Right atrium auricular region (tissue), 2 donors: Measurements from ENCODE around the gene FYCO1. TPM values are rescaled to one million over a fixed set of nuclear protein-coding genes. Genes with fewer than 3 reads are reported as not detected.
"Not testable (repeated sequence)": the region's sequence is repeated elsewhere in the genome, so short reads cannot be mapped to it uniquely, and the experiment has no call there.

Experiments used
- DNase-seq: peaks from one replicate; pipeline ENCODE4 v3.0.0-alpha.2; 2019; ENCODE audit warnings: low spot score
- H3K27ac ChIP-seq, 2 donors: fragments of 200-600 bp; sonication (generic); 1 replicate in 1 of 2; 2 replicates in 1 of 2; pipeline ENCODE4 v1.5.1; 2016 to 2019
- H3K27me3 ChIP-seq, 2 donors: fragments of 200-600 bp; sonication (generic); one replicate each; pipeline versions ENCODE4 v1.5.1 to v1.6.0; 2017 to 2019
- H3K36me3 ChIP-seq: fragments of 200-600 bp; sonication (generic); one replicate; pipeline ENCODE4 v1.5.1; 2016
- H3K4me1 ChIP-seq, 2 donors: fragments of 200-600 bp; sonication (generic); one replicate each; pipeline versions ENCODE4 v1.5.1 to v1.6.0; 2017 to 2019
- H3K4me3 ChIP-seq, 2 donors: fragments of 200-600 bp; sonication (generic); 1 replicate in 1 of 2; 2 replicates in 1 of 2; pipeline ENCODE4 v1.5.1; 2017 to 2019; ENCODE audit warnings: mild to moderate bottlenecking in 1 of 2, moderate library complexity in 1 of 2
- H3K9me3 ChIP-seq, 2 donors: fragments of 200-600 bp; sonication (generic); one replicate each; pipeline ENCODE4 v1.5.1; 2019
- CTCF ChIP-seq, 2 donors: fragments of 200-600 bp; sonication (generic); IDR thresholded peaks; one replicate each; pipeline ENCODE4 v1.5.1; 2019; ENCODE audit warnings: antibody characterized with exemption in 2 of 2
- total RNA-seq, 2 donors: library from RNA; depleted of rRNA; stranded (reverse); fragments of >200 nt; gene quantifications; one replicate each; pipeline ENCODE4 v1.1.0, GENCODE V29; 2016

FYCO1 gene
- total RNA-seq, 2 donors from 2014 or later: 67.2 to 116 TPM

- TF ChIP-seq CTCF (IDR thresholded peaks at IDR 0.05): no peak
- H3K27ac ChIP-seq: peak overlapping the region in 1 of 2 donors; percentile 72
Measured at GRCh38 chr3:46007280-46007679, 11.7 kb upstream of the FYCO1 start.

DNA sequence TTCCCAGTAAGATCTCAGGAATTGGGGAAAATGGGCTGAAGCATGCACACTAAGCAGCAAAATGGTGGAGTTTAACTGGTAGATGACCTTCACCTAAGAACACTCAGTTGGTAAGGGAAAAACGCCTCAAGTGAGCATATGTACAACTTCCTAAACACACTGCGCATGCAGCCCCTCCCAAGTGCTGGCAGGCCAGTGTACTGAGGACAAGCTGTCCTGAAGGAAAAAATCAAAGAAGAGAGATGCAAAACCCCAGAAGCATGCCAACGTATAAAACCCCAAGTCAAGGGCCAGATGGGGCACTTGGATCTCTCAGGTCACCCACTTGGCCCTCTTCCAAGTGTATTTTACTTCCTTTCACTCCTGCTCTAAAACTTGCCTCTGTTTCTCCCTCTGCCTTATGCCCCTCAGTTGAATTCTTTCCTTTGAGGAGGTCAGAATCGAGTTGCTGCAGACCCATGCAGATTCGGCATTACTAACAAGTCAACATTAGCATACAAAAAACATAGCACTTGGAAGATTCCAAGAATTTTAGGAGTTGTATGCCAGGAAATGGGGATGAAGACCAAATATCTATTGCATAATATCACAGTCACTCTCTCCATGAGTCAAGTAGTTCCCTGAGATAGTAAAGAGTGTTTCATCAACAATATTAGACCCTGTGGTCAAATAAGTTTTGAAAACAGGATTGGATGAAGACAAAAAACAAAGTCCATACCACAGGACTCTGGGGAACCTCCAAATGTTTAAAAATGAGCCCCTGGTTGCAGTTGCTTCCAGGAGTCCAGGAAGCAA is 10.8 kb upstream of the FYCO1 start:
- no peaks in the 10 kb centered on the region for H3K36me3 ChIP-seq
- H3K4me3 ChIP-seq: no peak overlapping the region
- peak overlapping the region; percentile 26 to 72 for H3K27ac ChIP-seq
- H3K27me3 ChIP-seq: no peaks in the 10 kb centered on the region
- H3K4me1 ChIP-seq: peaks cover 0 to 14% of the 10 kb centered on the region in 2 donors
- DNase-seq: no peak
- TF ChIP-seq CTCF (IDR thresholded peaks at IDR 0.05): no peak
- no peaks in the 10 kb centered on the region for H3K9me3 ChIP-seq

More at GRCh38 chr3:46007280-46007679, 11.7 kb upstream of the FYCO1 start:
- Histone ChIP-seq H3K27me3 (no peaks in the 10 kb centered on the region), H3K4me3 (no peak overlapping the region), H3K4me1 (peaks cover 0 to 14% of the 10 kb centered on the region in 2 donors), H3K9me3 (no peaks in the 10 kb centered on the region), H3K36me3 (no peaks in the 10 kb centered on the region)
- DNase-seq: no peak

- DNase-seq, H3K4me3 ChIP-seq, H3K27ac ChIP-seq, H3K9me3 ChIP-seq, H3K36me3 ChIP-seq, H3K27me3 ChIP-seq: not testable (repeated sequence)
- peaks cover 0 to 14% of the 10 kb centered on the region in 2 donors for H3K4me1 ChIP-seq
Measured at GRCh38 chr3:46003706-46004105, 8.1 kb upstream of the FYCO1 start.

DNA sequence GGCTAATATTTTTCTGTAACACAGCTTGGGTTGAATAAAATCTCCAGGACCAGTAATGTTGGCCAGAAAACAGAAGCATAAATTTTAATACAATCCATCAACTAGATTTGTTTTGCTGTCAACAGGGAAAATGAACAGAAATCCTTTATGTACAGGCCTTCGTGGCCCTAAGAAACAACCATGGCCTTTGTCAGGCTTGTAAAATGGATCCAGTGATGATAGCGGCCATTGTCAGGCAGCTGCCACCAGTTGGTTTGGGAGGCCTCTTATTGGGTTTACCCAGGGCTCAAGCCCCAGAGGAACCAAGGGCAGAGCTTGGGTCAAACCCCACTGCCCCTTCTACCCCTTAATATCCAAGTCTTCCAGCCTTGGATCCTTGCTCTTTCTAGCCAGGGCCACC is 5.6 kb upstream of the FYCO1 start:
- no peak for TF ChIP-seq CTCF (IDR thresholded peaks at IDR 0.05)
- H3K36me3 ChIP-seq: no peaks in the 10 kb centered on the region
- H3K4me3 ChIP-seq: no peak overlapping the region
- H3K9me3 ChIP-seq: no peaks in the 10 kb centered on the region
- H3K27ac ChIP-seq: no peak overlapping the region
- no peak for DNase-seq
- H3K27me3 ChIP-seq: no peaks in the 10 kb centered on the region
- peaks cover 0 to 5% of the 10 kb centered on the region in 2 donors for H3K4me1 ChIP-seq

- Histone ChIP-seq H3K36me3 (no peaks in the 10 kb centered on the region), H3K27me3 (no peaks in the 10 kb centered on the region), H3K9me3 (no peaks in the 10 kb centered on the region), H3K4me1 (peaks cover 0 to 25% of the 10 kb centered on the region in 2 donors), H3K4me3 (no peak overlapping the region), H3K27ac (no peak overlapping the region)
- no peak for TF ChIP-seq CTCF (IDR thresholded peaks at IDR 0.05)
- no peak for DNase-seq
Measured at GRCh38 chr3:45997942-45998341, 2.3 kb upstream of the FYCO1 start.

GRCh38 chr3:45997499-45997898 is 1.9 kb upstream of the FYCO1 start:
- not testable (repeated sequence) for H3K27me3 ChIP-seq, DNase-seq, H3K36me3 ChIP-seq, H3K9me3 ChIP-seq, H3K27ac ChIP-seq, H3K4me3 ChIP-seq
- H3K4me1 ChIP-seq: peaks cover 0 to 29% of the 10 kb centered on the region in 2 donors
